GM21717 (cell line): ENCODE results near the gene RRH.
"Not testable (repeated sequence)": the region's sequence is repeated elsewhere in the genome, so short reads cannot be mapped to it uniquely, and the experiment has no call there.

ENCODE experiments used
- ATAC-seq: cut with Tn5 transposase; IDR thresholded peaks from one replicate; pipeline ENCODE4 v1.9.1; 2021; ENCODE audit warnings: mild to moderate bottlenecking, moderate library complexity; ENCODE audit not compliant: unreplicated experiment

The RRH gene, protein sequence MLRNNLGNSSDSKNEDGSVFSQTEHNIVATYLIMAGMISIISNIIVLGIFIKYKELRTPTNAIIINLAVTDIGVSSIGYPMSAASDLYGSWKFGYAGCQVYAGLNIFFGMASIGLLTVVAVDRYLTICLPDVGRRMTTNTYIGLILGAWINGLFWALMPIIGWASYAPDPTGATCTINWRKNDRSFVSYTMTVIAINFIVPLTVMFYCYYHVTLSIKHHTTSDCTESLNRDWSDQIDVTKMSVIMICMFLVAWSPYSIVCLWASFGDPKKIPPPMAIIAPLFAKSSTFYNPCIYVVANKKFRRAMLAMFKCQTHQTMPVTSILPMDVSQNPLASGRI

DNA sequence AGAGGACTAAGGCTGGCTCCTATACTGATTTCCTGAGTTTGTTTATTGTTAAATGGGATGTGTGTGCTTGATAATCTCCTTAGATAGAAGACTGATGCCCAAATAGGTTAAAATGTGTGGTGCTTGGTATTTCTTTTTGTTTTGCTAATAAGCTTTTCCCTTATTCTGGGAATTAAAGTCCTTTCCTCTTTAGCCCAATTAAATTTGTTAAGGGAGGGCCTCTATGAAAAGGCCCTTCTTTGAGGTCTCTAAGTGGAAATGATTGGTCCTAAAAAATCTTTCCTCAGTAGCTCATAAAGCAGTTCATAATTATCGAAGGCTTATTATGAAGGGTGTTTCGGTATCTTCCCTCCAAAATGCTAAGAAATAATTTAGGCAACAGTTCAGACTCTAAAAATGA, at the start of gene RRH:
Gene RRH (plus strand): TSS at position 301 of the 400 bp plus-strand sequence. CDS start 56 bp downstream, at position 357.
- ATAC-seq: no peak

DNA sequence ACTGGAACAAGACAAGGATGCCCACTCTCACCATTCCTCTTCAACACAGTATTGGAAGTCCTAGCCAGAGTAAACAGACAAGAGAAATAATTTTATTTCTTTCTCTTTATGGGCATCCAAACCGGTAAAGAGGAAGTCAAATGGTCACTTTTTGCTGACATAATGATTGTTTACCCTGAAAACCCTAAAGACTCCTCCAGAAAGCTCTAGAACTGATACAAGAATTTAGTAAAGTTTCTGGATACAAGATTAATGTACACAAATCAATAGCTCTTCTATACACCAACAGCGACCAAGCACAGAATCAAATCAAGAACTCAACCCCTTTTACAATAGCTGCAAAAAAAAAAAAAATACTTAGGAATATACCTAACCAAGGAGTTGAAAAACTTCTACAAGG, 45.7 kb upstream of the RRH start:
- not testable (repeated sequence) for ATAC-seq

DNA sequence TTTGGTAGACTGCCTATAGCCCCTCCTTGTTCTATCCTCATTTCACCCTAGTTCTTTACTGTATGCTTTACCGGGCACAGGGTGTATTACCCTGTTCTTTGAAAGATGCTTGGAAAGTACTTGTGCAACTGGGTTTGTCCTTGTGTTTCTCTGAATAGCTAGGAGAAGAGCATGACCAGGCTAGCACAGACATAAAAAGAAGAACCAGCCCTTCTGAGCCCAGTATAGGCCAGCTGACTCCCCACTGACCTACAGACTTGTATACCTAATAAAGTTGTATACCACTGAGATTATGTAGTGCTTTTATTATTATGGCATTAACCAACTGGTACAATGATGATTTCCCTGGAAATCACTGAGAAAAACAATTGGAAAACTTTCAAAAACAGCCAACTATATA, 40.9 kb upstream of the RRH start:
- ATAC-seq: no peak

DNA sequence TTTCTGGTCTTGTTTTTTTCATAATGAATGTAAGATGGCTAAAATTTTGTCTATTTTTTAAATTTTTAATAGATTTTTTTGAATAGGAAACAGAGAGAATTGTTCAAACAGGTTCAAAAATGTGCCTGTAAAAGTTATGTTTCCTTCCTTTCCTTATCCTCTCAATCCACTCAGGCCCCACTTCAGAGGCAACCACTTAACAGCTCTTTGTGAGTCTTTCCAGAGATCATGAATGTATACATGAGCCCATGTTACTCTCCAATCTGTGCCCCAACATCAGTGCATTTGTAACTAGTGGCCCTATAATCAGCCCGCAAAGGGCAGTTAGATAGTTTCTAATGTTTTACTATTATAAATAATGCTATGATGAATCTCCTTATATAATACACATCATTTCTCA, 40.0 kb upstream of the RRH start:
- no peak for ATAC-seq

DNA sequence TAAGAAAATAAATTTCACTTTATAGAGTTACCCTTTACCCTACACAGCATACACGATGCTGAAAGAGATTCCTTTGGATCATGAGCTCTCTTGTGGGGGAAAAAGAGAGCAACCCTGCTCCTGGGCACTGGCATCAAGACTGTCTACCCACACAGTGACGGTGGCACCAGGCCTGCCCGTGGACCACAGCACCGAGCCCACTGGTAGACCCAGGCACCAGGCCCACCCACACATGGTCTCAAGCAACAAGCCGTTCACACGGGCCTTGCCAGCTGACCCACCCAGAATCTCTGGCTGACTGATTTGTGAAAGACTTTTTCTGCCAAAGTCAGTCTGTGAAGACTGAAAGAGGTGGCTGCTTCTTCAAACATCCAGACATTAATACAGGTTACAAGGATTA, 32.7 kb upstream of the RRH start:
- ATAC-seq: no peak

DNA sequence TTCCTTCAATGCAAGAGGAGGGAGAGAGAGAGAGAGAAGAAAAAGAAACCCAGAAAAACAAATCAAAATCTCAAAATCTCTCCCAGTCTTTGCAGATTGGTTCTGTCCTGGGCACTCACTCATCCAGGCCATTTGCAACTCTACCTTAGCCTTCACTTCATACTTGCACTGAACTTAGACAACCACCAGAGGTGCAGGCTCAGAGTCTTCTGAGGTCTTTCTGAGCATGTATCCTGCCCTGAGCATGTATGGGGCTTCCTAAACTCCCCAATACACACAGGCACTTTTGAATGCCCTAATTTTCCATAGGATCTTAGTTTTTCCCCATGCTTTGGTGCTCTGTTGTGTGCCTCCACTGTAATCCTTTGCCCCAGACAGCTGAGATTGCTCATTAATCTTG, 28.9 kb upstream of the RRH start:
- ATAC-seq: no peak

DNA sequence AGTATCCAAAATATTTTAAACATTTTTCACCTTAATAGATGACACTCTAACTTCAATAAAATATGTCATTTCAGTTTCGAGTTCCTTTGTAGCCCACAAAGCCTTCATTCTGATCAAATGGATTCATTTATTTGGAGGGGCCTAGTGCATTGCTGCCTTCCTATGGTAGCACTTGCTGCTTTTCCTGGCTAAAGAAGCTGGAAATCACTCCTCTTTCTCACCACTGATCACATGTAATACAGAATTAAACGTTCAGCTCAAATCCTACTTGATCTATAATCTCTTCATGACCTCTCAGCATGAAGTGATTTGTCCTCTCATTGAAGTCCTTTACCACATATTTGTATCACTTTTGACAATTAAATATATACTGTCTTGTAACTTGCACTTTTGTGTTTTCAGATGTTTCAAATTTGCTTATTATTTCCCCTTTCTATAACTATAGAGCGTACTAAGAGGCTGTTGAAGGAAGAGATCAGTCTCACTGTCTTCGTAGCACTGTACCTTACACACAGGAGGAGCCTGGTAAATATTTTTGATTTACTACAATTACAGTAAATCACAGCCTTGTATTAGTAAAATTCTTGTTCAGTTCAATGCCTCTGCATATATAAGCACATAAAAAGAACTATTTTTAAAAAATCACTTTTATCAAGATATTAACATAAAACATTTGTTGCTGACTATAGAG, 26.5 kb upstream of the RRH start:
- ATAC-seq: no peak

DNA sequence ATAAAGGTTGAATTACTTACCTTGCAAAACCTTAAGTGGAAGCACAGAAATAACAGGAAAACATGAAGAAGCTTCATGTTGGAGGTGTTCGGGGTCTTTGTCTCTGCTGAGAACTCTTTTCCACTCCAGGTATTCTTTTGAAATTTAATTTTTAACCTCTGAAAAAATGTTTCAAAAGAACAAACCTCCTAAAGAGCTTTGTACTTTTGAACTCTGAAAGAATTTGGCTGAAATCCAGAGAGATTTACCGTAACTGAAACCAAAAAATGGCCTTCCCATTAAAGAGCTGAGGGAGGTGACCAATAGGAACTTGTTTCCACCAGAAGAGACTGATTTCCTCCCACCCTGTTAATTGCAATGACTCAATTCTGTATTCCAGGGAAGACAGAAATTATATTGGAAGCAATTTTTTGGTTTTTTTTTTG, 25.9 kb upstream of the RRH start, which contains the start of gene CFI:
Gene CFI (minus strand): TSS at position 105 of the 425 bp plus-strand sequence. CDS start 28 bp downstream, at position 77.
- ATAC-seq: no peak

DNA sequence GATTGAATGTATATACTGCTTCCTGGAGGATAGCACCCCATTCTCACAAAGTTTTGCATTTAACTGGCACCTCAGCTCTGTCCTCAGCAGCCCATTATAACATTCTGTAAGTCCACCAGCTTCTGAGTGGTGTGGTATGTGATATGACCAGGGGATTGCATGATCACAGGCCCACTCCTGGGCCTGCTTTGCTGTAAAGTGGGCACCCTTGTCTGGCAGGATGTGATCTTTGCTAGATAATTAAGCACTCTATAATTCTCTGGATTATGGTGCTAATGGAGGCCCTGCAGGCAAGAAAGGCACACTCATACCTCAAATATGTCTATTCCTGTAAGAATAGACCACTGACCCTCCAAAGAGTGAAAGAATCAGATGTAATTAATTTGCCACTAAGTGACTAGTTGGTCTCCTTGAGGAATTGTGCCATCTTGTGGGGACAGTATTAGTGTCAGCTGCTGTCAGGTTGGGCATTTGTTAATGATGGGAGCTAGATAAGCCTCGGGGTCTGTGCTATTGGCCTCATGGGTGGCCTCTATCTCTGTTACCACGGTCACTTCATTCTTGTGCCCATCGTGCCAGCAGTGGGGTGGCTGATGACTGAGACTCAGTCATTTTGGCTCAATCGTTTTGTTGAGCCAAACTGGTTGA, 23.7 kb upstream of the RRH start:
- no peak for ATAC-seq

DNA sequence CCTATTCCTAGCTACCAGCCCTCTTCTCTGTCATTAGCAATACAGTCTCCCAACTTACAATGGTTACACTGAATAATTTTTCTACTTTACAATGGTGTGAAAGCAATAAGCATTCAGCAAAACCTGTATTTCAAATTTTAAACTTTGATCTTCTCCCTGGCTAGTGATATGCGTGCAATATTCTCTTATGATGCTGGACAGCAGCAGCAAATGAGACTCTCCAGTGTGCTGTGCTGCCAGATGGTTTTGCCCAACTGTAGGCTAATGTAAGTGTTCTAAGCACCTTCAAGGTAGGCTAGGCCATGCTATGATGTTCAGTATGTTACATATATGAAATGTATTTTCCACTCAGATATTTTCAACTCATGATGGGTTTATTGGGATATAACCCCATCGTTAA, 18.1 kb upstream of the RRH start:
- ATAC-seq: no peak

DNA sequence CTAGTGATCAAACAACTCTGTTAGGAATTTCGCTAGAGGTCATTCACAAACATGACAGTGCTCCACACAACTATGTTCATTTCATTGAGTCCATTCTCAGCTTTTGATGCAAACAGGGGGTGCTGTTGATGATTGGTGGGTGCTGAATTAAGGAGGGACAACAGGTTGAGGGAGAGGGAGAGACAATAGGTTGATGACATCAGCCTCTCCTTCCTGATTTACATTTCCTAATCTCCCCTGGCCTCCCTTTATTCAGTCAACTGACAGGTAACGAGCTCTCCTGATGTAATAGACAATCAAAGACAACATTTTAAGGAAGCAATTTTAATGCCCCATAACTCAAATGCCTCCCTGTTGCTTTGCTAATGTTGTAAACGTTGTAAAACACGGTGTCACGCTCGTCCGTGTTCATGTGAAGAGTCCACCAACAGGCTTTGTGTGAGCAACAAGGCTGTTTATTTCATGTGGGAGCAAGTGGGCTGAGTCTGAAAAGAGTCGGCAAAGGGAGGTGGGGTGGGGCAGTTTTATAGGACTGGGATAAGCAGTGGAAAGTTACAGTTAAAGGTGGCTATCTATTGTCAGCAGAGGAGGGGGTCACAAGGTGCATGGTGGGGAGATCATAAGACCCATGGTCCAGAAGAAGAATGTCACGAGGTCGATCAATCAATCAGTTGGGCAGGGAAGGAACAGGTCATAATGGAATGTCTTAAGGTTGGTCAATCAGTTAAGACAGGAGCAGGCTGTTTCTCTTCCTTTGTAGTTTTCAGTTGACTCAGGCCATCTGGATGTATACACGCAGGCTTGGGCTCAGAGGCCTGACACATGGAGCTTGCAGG, 17.0 kb upstream of the RRH start:
- no peak for ATAC-seq

DNA sequence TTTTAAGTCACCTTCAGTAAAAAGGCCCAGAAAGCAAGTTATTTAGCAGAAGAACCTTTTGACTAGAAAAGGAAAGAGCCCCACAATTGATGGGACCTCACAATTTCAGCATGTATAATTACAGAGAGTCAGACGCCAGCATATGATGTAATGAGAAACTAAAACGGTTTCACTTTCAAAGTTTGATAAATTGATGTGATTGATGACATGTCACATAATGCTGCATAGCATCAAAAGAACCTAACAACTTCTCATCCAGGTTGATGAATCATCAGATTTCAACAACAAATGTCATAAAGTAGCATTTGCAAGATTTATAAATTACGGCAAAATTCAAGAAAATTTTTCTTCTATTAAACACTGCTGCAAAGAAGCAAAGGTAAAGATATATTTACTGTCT, 16.1 kb upstream of the RRH start:
- ATAC-seq: no peak

DNA sequence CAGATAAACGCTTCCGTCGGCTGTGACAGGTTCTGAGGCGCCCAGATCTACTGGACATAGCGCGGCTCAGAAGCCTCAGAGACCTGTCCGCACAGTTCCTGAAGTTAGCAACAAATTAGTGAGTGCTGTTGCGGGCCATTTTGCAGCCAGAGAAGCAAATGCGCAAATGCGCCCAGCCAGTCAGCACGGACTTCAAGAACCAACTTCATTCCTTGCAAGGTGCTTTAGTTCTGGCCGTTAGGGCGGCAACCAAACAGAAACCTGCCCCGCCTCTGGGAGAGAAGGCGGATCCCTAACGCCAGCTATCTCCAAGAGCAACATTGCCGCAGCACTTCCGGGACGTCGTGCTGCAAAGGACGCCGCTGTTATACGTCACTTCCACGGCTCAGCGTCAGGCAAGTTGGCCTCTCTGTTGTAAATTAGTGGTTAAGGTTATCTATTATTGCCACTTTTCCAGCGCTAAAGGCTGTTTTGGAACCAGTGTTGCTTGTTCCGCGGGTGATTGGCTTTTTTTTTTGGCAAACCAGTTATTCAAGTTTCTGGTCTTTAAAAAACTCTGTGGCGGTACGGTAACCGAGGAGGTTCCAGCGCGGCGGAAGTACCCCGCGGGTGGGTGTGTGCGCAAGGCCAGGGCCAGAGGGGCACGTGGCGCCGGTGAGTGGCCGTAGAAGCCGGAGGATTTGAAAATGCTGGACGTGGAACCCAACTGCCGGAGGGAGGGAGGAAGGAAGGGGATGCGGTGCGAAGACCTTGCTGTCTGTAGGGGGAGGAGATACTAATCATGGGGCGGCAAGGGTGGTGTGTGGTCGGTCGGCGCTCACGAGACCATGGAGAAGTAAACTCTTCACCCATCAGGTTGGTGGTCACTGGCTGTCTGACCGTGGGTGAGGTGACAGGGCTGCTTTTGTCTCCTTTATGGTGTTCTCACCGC, 12.4 kb upstream of the RRH start, which contains the start of gene GAR1:
Gene GAR1 (plus strand): TSS at position 612 of the 931 bp plus-strand sequence. CDS start 403 bp downstream, outside the sequence.
- peak; percentile 100 for ATAC-seq

DNA sequence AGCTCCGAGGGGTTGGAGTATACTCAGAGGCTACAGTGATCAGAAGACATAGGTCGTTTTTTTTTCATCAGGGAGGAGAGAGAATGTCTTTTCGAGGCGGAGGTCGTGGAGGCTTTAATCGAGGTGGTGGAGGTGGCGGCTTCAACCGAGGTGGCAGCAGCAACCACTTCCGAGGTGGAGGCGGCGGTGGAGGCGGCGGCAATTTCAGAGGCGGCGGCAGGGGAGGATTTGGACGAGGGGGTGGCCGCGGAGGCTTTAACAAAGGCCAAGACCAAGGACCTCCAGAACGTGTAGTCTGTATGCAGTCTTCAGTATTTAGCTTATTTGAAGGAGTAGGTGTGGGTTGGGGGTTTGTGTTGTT, 11.7 kb upstream of the RRH start:
- ATAC-seq: no peak

DNA sequence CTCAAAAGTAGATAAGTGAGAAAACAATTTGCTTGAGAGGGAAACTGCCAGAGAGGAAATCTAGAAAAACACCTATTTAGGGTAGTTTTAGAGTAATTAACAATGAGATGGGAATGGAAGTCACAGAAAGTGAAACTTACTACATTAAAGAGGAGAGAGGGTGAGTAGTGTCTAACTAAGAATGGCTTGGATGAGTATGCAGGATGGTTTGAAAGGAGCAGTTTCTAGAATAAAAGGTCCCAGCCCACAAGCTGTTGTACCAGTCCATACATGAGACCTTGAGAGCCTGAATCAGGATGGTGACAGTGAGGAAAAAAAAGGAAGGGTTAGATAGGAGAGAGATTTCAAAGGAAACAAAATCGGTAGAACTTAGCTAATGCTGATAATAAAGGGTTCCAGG, 10.9 kb upstream of the RRH start:
- ATAC-seq: no peak

DNA sequence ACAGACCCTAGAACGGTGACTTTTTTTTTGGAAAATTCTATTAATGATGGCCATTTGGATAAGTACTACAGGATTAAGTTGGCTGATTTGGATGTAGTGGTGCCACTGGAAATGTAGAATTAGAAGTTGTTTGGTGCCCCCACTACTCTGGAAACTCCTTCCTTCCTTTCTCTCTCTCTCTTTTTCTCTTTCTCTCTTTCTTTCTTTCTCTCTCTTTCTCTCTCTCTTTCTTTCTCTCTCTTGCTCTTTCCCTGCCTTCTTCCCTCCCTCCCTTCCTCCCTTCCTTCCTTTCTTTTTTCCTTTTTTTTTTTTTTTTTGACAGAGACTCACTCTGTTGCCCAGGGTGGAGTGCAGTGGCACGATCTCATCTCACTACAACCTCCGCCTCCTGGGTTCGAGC, 9.5 kb upstream of the RRH start:
- ATAC-seq: no peak

DNA sequence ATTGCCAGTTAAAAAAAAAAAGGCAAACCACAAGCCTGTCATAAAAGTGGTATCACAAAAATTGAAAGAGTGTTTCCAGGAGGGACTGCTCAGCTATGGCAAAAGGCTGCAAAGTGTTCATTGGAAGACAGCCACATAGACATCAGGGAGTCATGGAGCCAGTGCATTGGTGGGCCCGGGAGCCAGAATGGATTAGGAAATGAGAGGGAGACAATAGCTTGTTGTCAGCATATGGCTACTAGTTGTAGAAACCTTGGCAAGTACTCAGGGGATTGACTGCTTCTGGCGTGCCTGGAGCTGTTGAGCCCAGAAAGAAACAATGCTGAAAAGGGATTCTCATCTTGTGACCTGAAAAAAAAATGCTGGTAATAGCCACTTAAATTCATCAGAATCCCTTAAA, 7.2 kb upstream of the RRH start:
- ATAC-seq: no peak

DNA sequence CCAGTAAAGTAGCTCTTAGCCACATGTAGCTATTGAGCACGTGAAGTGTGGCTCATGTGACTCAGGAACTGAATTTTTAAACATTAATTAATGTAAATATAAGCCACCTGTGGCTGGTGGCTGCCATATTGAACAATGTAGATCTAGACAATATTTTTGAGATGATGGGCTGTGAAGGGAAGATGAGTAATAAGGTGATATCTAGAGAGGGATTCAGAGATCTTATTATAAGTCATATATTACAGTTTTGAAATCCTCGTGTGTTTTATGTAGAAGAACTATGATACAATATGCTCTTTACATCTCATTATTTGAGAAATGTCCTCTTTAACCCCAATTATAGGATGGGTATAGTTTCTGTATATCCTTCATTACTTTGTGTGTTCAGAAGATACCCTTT, 6.6 kb upstream of the RRH start:
- no peak for ATAC-seq

DNA sequence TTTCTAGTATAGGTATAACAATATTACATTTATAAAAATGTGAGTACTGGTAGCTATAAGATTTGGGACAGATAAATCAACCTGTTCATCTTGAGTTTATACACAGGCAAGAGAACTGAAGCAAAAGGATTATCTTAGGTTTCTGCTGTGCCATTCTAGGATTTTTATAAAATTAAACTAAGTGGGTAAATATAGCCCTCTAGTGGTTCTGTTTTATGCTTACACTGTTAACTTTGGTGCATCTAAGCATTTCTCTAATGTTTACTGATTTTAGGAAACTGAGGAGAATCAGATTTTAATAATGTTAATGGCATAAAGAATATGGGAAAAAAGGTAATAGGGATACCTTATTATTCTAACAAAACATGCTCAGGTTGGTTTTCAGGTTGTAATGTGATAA, 1.1 kb upstream of the RRH start:
- ATAC-seq: no peak

DNA sequence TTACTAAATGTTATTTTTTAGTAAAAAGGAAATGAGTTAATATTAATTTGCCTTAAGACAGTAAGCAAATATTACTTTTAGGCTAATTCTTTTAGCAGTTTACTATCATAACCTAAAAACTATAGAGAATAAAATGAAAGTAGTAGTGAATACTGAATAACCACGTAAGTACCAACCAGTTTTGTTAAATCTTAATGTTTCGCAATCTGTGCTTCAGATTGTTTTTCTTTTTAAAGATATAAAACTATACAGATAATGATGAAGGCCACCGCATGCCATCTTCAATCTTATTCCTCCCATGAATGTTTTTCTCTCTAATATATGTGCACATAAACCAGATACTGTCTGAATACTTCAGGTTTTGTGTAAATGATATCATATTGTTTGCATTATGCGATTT, 6.0 kb downstream of the RRH start:
- no peak for ATAC-seq
